SK-N-MC (cell line): ENCODE results near the gene LINGO1.

ENCODE experiments used
- DNase-seq: peaks from one replicate; pipeline ENCODE4 v3.0.0-alpha.2; 2011; ENCODE audit warnings: low read depth, low spot score
- H3K27ac ChIP-seq: fragments of 200-600 bp; sonication (generic); 2 replicates; pipeline ENCODE4 v1.5.1; 2016; ENCODE audit warnings: mixed run types
- H3K36me3 ChIP-seq: fragments of 200-600 bp; sonication (generic); 2 replicates; pipeline ENCODE4 v1.6.1; 2017; ENCODE audit warnings: antibody characterized with exemption, low read length, mixed read lengths; ENCODE audit not compliant: insufficient read depth
- H3K4me3 ChIP-seq: fragments of 200-600 bp; sonication (generic); 2 replicates; pipeline ENCODE4 v1.5.1; 2016
- H3K9ac ChIP-seq: fragments of 200-600 bp; sonication (generic); 2 replicates; pipeline ENCODE4 v1.8.0; 2017; ENCODE audit warnings: mixed run types, mixed read lengths; ENCODE audit not compliant: insufficient read length
- H3K9me3 ChIP-seq: fragments of 200-600 bp; sonication (generic); 2 replicates; pipeline ENCODE4 v1.6.1; 2017; ENCODE audit warnings: low read depth, mild to moderate bottlenecking, antibody characterized with exemption, low read length, moderate library complexity, mixed read lengths
- EZH2 ChIP-seq: fragments of 200-600 bp; sonication (generic); IDR thresholded peaks from one replicate; pipeline ENCODE4 v1.6.1; 2017; ENCODE audit warnings: antibody characterized with exemption
- FOXP2 ChIP-seq: optimal IDR thresholded peaks from 2 replicates; pipeline ENCODE3; 2011; ENCODE audit warnings: mild to moderate bottlenecking, moderate library complexity; ENCODE audit not compliant: insufficient read depth; ENCODE audit errors: extremely low read length, control extremely low read depth
- POLR2AphosphoS5 ChIP-seq: IDR thresholded peaks from 2 replicates; pipeline ENCODE4 v1.6.1; 2012; ENCODE audit warnings: mild to moderate bottlenecking, low read depth, low read length, borderline replicate concordance

The LINGO1 gene

DNA sequence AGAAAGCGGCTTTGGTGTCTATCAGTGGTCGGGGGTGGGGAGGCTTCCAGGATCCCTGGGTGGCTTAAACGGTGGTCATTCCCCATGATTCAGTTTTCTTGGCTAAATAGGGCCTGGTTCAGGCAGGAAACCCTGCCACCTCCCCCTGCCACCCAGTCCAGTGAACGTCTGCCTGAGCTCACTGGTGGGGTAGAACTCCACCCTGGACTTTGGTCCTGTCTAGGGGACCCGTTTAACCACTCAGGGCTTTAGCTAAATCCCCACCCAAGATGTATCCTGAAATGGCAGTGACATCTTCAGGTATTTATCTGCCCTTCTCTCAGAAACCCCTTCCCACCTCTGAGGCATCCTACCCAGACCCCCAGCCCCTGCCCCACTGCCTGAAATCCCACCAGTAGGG is 30.5 kb upstream of the LINGO1 start:
- H3K9ac ChIP-seq: no peak overlapping the region

DNA sequence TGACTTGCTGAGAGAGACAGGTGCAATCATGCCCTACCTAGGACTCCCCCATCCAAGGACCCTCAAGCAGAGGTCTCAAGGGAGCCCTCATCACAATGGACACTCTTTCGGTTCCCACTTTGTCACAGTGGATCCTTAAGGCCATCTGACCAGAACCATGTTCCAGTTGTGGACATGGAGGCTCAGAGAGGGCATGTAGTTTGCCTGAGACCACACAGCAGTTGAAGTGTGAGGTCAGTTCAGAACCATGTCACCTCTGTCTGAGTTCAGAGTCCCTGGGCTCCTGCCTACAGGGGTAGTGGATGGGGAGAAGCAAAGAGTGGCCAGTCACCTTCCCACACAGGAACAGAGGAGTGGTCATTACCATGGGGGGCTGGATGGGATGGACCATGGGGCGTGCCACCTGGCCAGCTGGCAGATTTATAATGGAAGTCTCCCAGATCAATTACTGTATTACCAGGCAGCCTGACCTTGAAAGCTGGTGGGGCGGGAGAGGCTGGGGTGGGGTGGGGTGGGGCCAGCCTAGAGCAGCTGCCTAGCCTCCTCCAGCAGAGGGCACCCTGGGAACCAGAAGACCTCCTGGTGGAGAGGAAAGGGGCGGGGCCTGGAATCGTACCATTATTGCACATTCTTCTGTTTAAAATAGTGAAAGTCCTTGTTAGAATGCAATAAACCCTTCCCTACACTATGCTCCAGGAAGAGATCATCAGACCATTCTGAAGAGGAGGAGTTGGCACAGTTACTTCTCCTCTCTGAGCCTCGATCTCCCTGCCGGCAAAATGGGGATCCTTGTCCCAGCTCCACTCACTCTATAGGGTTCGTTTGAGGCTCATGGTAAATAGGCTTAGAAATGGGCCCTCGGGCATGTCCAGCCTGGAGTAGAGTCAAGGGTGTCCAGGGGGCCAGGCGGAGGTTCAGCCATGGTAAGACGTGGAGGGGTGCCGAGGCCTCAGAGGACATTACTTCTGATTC is 26.9 kb upstream of the LINGO1 start:
- no peaks in the 10 kb centered on the region for H3K36me3 ChIP-seq
- H3K9me3 ChIP-seq: no peaks in the 10 kb centered on the region
- H3K27ac ChIP-seq: peak overlapping the region; percentile 90
- peak; percentile 51 for DNase-seq
- peak overlapping the region; percentile 32 for H3K9ac ChIP-seq
- no peak for TF ChIP-seq POLR2AphosphoS5
- TF ChIP-seq FOXP2: no peak
- peak overlapping the region; percentile 50 for H3K4me3 ChIP-seq

More for the DNA sequence above, 30.5 kb upstream of the LINGO1 start:
- TF ChIP-seq POLR2AphosphoS5 (no peak), FOXP2 (no peak), EZH2 (no peak)
- no peak for DNase-seq
- no peaks in the 10 kb centered on the region for H3K9me3 ChIP-seq
- H3K27ac ChIP-seq: no peak overlapping the region
- no peak overlapping the region for H3K4me3 ChIP-seq
- no peaks in the 10 kb centered on the region for H3K36me3 ChIP-seq

GRCh38 chr15:77658304-77658703 is 25.6 kb upstream of the LINGO1 start:
- no peak for DNase-seq
- H3K27ac ChIP-seq: peak overlapping the region; percentile 3; the same call in 1 of the 2 replicates

DNA sequence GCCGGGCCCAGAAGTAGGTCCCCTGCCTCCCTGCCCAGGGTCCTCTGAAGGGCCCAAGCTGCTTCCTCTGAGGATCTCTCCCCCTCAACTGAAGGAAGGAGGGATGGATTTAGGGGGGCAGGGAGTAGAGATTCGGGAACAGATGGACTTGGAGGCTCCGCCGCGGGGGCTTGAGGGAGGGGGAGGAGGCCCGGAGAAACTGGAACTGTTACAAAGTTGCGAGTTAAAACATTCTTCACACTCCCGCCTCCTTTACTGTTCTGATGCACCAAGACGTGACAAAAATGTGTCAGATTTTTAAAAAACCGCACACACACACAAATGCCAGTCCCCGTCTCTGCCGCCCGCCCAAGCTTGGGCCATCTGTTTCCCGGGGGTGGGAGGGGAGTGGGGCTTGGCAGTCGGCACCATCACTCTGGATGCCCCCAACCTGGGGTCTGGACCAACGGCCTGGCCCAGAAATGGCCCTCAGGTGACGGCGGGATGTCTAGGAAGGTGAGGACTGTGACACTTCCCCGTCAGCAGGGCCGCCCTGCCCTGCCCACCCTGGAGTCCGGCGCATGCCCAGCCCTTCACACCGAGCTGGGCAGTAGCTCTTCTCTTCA is 25.0 kb upstream of the LINGO1 start:
- TF ChIP-seq EZH2 (no peak), POLR2AphosphoS5 (no peak), FOXP2 (no peak)
- no peak for DNase-seq
- H3K9ac ChIP-seq: no peak overlapping the region
- no peak overlapping the region for H3K27ac ChIP-seq
- H3K36me3 ChIP-seq: no peaks in the 10 kb centered on the region
- no peaks in the 10 kb centered on the region for H3K9me3 ChIP-seq
- H3K4me3 ChIP-seq: no peak overlapping the region

More at GRCh38 chr15:77658304-77658703, 25.6 kb upstream of the LINGO1 start:
- Histone ChIP-seq H3K9me3 (no peaks in the 10 kb centered on the region), H3K9ac (no peak overlapping the region), H3K4me3 (no peak overlapping the region), H3K36me3 (no peaks in the 10 kb centered on the region)
- TF ChIP-seq EZH2 (no peak), POLR2AphosphoS5 (no peak), FOXP2 (no peak)

GRCh38 chr15:77656294-77656693 is 23.6 kb upstream of the LINGO1 start:
- H3K27ac ChIP-seq: peak overlapping the region; percentile 55
- no peak for TF ChIP-seq POLR2AphosphoS5
- no peak for TF ChIP-seq EZH2
- TF ChIP-seq FOXP2: no peak
- peak overlapping the region; percentile 29 for H3K9ac ChIP-seq
- H3K4me3 ChIP-seq: 0 out of 2 replicates have a peak overlapping the region, but pooled peaks have one; percentile 9
- DNase-seq: no peak
- H3K9me3 ChIP-seq: no peaks in the 10 kb centered on the region
- H3K36me3 ChIP-seq: no peaks in the 10 kb centered on the region

GRCh38 chr15:77654975-77655374 is 22.3 kb upstream of the LINGO1 start:
- no peak for DNase-seq
- no peak overlapping the region for H3K27ac ChIP-seq
- TF ChIP-seq FOXP2 (no peak), EZH2 (no peak), POLR2AphosphoS5 (no peak)
- H3K4me3 ChIP-seq: no peak overlapping the region
- no peak overlapping the region for H3K9ac ChIP-seq
- no peaks in the 10 kb centered on the region for H3K9me3 ChIP-seq
- no peaks in the 10 kb centered on the region for H3K36me3 ChIP-seq

GRCh38 chr15:77653832-77654480 is 21.2 kb upstream of the LINGO1 start:
- no peak for DNase-seq
- Histone ChIP-seq H3K9me3 (no peaks in the 10 kb centered on the region), H3K27ac (no peak overlapping the region), H3K4me3 (no peak overlapping the region), H3K36me3 (no peaks in the 10 kb centered on the region), H3K9ac (no peak overlapping the region)
- TF ChIP-seq POLR2AphosphoS5 (no peak), EZH2 (no peak), FOXP2 (no peak)

- no peak for DNase-seq
- H3K9ac ChIP-seq: no peak overlapping the region
- H3K27ac ChIP-seq: no peak overlapping the region
- H3K9me3 ChIP-seq: no peaks in the 10 kb centered on the region
- no peaks in the 10 kb centered on the region for H3K36me3 ChIP-seq
- H3K4me3 ChIP-seq: no peak overlapping the region
- TF ChIP-seq POLR2AphosphoS5 (no peak), FOXP2 (no peak)
These were observed 17.6 kb upstream of the LINGO1 start for GRCh38 chr15:77650265-77650664.
